HG03354 (cell line): Measurements from ENCODE around the gene LRRC4C.

Experiments
- ATAC-seq: cut with Tn5 transposase; IDR thresholded peaks from one replicate; pipeline ENCODE4 v1.9.1; 2021; ENCODE audit warnings: mild to moderate bottlenecking; ENCODE audit not compliant: unreplicated experiment, poor library complexity, severe bottlenecking

The LRRC4C gene

DNA sequence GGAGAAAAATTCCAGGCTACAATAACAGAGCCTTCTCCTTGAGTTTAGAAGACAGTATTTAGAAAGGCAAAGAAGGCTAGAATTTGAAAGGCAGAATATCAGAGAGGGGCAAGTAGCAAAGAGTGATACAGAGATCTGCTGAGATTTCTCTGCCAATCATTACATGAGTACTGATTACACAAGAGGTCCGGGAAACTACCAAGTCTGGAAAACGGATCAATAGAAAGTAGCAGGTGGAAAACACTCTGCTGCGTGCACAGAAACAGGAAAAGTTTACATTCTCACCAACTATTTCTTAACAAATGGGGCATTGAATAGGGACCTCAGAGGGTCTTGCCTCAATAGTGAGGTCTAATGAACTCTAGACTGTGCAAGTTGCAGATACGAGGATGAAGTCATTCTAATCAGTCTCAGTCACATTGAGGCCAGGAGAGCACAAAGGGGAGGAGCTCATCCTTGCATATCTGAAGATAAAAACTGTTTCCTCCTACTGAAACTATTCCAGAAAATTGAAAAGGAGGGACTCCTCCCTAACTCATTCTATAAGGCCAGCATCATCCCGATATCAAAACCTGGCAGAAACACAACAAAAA, 1099.2 kb downstream of the LRRC4C start:
- ATAC-seq: no peak

DNA sequence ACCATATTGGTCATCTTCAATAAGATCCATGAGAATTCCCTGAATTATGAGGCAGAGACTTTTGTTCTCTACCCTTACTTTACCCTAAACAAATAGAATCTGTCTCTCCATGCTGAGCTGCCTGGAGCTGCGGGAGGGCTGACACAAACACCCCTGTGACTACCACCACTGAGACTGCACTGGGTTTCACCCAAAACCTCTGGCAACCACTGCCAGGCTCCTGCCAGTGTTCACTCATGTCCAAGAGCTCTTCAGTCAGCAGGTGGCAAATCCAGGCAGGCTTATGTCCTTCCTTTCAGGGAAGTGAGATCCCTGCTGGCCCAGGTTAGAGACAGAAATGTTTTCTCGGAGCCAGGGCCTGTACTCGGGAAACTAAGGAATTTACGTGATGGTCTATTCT, 1105.3 kb downstream of the LRRC4C start:
- no peak for ATAC-seq

DNA sequence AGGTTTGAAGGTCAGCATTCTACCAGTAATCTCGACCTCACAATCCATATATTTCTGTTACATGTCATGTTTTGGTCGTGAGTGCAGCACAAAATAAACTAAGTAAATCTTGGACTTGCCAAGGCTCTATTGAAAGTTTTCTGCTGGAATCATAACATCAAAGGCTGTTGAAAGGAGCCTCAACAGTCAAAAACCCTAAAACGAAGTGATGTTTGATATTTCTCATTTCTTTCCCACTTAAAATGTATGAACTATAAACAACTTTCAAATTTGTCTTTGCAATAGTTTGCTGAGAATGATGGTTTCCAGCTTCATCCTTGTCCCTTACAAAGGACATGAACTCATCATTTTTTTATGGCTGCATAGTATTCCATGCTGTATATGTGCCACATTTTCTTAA, 1118.5 kb downstream of the LRRC4C start:
- no peak for ATAC-seq

DNA sequence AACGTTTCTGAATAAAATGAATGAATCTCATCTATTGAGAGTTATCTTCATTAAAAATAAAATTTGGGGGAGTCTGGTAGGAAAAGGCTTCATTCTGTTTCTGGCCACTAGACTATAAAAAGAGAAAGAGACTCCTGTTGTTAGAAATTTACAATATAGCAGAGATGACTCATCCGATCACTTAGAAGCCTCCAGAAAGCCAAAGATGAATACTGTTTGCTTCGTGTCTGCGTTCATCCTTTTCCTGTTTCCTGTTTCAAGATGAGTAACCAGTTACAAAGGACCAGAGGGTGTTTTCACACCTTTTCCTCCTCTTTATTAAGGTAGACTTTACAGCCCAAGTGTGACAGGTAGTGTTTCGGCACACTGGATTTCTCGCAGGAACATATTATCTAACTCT, 1120.7 kb downstream of the LRRC4C start:
- ATAC-seq: no peak

DNA sequence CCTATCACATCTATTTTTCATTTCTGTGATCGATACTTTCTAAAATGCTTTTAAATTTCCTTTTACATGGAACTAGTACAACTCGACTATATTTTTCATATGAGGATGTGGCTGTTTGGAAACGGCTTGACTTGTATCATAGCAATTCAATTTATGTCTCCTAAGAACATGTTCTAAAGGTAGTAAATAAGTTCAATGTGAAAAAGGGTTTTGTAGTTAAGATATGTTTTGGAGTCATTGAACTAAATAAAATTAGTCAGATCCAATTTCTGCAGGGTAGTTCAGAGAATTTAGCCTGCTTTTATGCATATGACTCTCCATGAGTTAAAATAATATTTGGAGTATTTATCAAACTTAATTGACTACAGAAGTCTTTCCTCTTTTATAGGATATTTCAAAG, 1121.4 kb downstream of the LRRC4C start:
- ATAC-seq: no peak

DNA sequence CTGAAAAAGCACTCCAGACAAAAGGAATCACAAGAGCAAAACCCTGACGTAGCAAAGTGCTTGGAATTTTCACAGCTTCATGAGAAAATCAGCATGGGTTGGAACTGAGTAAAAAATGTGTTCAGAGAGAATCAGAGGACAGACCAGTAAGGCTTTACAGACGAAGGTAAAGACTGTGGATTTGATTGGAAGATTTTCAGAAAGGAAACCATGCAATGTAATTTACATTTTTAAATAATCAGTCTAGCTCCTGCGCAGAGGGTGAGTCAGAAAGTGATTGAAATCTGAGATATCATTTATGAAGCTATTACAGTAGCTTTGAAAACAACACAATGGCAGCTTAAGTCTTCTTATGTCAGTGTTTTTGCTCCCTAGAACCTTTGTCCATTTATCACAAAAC, 1122.3 kb downstream of the LRRC4C start:
- no peak for ATAC-seq

DNA sequence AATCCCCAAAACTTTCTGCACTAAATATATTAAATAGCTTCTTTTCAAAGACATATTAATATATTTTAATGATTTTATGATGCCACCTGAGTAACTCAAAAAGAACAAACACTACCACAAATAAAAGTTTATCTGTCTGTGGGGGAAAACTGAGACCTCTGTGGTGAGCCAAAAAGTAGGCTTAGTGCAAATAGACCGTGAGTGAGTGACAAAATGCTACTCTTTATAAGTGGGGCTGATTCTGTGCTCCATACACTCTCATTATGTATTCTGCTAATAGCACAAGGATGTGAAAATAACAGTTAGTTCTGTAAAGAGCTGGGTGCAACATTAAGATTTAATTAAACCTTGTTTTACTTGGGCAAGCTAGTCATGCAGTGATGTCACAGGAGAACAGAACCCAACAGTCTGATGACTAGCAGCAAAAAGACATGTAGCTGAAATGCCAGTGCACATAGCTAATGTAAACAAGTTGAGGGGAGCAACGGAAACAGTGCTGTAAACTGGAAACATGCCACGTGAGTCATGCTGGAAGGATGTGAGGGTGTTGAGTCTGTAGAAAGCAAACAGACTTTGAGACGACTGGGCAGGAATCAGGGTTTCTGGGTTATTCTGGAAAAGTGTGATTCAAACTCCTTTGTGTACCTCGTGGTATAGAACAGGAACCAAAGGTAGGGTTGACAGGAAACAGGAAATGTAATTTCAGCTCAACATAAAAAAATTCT, 1130.4 kb downstream of the LRRC4C start:
- ATAC-seq: no peak

DNA sequence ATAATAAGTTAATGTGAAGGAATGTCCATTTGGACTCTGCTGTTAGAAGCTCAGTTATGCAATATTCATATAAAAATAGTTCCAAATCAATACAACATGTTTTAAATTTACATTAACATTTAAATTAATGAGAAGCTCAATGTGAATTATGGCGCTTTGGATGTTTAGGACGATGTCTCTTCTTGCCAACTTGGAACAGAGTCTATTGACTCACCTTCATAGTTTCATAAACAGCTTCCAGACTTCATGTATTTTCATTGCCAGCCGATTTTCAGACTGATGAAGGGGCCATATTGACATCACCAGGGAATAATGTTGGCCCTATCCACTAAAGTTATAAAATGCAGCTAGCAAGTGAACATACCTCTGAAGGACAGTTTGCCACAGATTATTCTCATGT, 1136.2 kb downstream of the LRRC4C start:
- ATAC-seq: no peak

DNA sequence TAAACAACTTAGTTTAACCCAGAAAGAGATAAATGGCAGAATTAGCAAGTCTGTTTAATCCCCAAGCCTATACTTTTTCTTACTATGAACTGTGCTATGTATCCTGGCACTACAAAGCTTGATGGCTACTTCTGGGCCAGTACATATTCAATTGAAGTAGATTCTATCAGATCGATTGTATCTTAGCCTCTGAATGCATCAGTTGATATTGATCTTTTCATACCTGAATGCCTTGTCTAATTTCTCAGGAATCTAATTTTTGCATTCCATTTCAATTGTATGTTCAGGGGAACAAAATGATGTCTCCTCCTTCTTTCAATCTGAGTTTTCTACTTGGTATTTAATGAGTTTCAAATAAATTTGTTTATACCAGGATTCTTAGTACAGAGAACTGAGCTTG, 1137.9 kb downstream of the LRRC4C start:
- ATAC-seq: no peak

DNA sequence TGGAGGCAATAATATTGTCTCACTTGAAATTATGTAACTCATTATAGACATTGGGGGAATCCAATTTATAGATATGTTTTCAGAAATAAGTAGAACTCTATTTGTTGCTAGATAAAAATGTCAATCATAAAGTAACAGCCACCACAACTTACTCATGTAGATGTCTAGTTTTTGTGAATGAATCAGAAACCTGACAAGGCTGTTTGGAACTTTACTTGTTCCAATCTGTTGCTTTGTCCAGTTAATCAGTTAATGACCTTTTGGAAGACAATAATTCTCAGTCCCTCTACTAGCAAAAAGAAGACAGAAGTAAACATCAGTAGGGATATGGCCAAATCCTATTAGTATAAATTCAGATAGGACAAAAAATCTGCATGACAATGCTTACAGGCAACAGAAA, 1143.3 kb downstream of the LRRC4C start:
- ATAC-seq: no peak

DNA sequence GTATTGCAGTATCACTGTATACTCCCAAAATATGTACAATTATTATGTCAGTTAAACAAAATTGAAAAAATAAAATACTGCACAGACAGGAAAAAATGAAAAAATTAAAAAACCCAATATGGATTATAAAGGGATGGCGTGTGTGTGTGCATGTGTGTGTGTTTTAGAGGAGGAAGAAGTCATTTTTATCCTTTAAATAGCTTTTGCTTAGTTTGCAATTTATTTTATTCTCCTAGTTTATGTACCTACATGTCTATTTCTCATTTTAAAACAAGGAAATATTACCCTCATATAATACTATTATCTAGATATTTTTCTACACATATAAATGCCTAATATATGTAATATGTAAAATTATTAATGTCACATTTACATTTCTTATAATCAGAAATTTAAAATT, 1144.3 kb downstream of the LRRC4C start:
- ATAC-seq: no peak

DNA sequence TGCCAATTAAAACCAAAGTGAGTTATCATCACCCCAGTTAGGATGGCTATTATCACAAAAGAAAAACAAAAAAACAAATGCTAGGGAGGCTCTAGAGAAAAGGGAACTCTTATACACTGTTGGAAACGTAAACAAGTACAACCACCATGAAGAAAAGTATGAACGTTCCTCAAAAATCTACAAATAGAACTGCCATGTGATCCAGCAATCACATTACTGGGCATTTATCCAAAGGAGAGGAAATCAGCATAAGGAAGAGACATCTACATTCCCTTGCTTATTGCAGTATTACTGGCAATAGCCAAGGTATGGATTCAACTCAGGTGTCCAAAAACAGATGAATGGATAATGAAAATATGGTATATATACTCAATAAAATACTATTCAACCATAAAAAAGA, 1145.1 kb downstream of the LRRC4C start:
- no peak for ATAC-seq

DNA sequence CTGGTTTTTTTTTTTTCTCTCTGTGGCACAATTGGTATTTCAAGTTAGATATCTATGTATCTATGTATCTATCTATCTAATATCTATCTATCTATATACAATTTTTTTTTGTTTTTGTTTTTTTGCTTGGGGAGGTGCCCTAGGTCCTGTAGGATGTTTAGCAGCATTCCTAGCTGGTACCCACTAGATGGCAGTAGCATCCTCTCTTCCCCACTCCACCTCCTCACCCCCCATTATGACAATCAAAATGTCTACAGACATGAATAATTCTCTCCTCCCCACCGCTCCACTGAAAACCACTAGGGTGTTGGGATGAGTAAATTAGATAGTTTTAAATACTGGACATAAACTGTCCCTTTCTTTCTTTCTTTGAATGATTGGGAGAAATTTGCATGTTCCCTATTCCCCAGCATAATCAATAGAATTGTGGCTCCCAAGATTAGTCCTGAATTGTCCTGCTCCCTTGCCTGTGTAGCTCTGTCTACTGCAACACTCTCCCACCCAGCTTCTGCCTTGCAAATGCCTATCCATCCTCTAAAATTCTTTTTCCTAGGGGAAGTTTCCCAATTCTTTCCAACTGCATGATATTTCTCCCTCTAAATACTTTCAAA, 1152.4 kb downstream of the LRRC4C start:
- peak; percentile 86 for ATAC-seq

DNA sequence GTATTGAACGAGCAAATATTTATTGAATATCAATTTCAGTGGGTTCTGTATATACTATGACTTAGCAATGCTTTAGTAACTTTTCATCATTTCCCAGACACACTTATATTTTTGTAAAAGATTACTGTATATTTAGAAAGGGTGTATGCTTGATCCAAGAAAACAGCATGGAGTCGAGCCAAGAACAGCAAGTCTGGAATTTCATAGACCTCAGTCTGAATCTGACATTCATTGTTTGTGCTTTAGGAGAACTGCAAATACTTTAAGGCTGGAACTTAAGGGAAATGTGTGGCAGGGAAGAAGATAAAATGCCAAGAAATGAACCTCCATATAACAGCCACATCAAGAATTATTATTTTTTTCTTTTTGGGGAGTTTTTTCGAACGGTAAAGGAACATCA, 1156.8 kb downstream of the LRRC4C start:
- ATAC-seq: no peak

DNA sequence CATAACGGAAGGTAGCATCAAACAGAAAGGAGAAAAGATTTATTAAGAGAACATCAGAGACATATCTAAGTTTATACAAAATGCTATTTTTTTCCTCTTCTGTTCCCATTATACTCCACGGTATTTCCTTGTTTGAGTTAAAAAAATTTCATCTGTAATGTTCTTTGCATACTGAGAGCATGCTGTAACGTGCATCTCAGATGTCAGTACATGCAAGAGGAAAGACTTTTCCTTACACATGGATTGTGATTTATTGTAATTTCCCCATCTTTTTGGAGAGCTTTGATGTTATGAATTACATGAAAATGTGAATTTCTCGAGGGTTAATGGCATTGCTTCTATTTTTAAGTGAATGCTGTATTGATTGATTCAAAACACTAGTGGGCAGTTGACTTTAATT, 1164.0 kb downstream of the LRRC4C start:
- no peak for ATAC-seq

DNA sequence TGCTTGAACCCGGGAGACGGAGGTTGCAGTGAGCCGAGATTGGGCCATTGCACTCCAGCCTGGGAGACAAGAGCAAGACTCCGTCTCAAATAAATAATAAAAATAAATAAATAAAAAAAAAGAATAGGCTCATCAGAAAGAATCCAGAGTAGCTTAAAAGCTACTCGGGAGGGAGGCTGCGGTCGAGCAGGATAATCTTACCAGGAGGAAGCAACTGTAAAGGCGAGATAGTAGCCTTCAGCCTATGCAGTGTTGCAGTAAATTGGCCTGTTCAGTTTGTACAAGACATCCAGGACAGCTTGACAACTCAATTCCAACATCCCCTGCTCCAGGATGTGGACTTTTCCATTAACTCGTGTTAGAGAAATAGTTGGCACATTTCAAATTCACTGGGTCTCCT, 1164.7 kb downstream of the LRRC4C start:
- no peak for ATAC-seq

DNA sequence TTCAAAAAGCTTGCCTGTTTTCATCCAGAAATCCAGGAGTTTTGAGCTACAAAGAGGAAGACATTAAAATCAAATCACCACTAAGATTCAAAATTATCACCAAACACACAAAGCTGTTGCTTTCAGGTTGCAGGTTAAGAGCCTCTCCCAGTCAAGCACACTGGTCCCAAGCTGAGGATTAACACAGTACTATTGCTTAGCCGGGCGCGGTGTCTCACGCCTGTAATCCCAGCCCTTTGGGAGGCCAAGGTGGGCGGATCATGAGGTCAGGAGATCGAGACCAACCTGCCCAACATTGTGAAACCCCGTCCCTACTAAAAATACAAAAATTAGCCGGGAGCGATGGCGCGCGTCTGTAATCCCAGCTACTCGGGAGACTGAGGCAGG, 1165.1 kb downstream of the LRRC4C start:
- ATAC-seq: peak; percentile 28

DNA sequence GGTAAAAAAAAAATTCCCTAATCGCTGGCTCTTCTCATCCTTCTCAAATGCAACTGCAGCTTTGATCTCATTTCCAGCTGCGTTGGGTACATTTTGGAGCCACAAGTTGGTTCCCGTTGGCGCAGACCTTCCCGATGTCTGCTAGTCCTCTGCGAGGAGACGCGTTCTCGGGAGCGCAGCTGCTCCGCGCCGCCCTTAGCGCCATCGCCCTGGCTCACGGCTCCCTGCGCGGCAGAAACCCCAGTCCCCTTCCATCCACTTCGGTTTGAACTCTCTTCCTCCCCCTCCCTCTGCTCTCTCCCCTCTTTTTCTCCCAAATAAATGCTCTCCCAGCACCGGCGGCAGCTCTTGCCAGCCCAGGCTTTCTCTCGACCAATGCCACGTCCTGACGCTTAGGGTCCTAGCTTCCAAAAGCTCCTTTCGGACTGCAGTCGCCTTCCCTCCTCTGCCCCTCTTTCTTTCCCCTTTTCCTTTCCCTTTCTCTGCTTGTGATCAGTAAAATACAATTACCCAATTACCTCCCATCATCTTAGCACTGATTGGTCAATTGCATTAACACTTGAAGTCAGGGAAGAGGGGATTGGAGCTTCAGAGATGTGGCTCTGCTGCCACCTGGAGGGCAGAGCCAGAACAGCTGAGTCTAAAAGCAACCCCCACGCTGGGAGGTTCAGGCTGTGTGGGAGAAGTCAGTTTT, 1165.7 kb downstream of the LRRC4C start:
- ATAC-seq: peak; percentile 98

DNA sequence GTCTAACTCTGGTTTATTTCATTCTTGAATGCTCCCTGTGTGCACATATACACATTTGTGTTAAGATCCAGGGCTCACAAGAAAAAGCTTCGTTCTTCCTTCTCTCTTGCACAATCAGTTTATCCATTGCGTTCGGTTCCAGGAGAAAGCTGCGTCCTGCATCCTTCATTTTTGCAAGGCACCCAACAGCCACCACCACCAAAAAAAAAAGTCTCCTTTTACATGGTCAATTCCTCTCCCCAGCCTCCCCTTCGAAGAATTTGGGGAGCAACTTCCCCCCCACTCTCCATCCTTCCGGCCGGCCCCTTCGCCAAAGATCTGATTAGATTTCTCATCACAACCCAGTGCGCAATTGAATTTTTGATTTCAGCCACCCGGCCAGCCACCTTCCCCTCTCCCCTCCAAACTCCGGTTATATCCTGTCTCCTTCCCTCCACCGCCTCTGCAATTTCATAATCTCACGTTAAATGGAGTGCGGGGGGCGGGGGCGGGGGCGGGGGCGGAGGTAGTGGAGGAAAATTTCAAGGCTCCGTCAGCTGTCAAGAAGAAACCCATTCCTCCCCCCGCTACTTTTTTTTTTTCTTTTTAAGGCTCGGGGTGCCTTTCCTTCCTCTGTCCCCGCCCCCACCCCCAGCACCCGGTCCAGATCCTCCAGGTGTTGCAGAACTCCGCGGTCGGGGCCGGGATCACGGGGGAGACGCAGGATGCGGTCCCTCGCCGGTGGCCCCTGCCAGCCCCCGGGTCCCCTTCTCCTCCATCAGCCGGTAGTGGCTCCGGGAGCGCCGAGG, 1166.5 kb downstream of the LRRC4C start:
- ATAC-seq: no peak

DNA sequence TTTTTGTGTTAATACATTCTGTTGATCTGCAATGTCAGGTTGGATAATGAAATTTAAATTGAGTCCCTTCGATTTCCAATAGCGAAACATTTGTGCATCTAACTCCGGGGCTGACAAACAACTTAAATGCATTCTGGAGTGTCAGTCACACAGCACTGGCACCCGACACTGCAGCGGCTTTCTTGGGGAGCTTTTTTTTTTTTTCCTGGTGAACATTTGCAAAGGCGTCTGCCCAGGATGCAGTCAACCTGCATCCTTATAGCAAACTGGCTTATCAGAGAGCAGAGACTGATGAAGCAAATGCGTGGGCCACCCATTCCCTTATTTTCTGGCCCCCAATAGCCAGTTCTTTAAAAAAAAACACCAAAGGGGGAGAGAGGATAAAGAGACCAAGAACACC, 1167.7 kb downstream of the LRRC4C start:
- no peak for ATAC-seq
